ENCODE results near the gene RPL36AL.

Gene RPL36AL

DNA sequence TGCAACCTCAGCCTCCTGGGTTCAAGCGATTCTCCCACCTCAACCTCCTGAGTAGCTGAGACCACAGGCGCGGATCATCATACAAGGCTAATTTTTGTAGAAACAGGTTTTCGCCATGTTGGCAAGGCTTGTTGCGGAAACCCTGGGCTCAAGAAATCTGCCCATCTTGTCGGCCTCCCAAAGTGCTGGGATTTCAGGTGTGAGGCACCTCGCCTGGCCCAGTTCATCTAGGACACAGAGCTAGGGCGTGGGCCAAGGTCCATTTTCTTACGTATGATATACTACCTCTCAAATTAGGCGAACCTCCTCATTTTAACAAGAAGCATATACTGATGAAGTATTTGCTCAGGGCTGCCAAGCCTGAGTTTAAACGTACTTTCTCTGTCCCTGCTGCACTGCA lies 36.4 kb downstream of the RPL36AL start:
- no peak for DNase-seq (ENCODE audit: low spot score)
- Histone ChIP-seq H3K9me3 (ENCODE audit: severe bottlenecking) (no peaks in the 10 kb centered on the region), H3K4me3 (ENCODE audit: severe bottlenecking) (peak overlapping the region; percentile 83), H3K27ac (ENCODE audit: poor library complexity, severe bottlenecking) (peak overlapping the region; percentile 71), H3K36me3 (ENCODE audit: low read depth) (peaks cover 57% of the 10 kb centered on the region), H3K27me3 (ENCODE audit: insufficient read depth, poor library complexity, severe bottlenecking) (no peaks in the 10 kb centered on the region), H3K4me1 (ENCODE audit: insufficient read depth, poor library complexity, severe bottlenecking) (peaks cover 25% of the 10 kb centered on the region)
- ATAC-seq (ENCODE audit: low read depth), result no peak
- TF ChIP-seq, protein P1, sequence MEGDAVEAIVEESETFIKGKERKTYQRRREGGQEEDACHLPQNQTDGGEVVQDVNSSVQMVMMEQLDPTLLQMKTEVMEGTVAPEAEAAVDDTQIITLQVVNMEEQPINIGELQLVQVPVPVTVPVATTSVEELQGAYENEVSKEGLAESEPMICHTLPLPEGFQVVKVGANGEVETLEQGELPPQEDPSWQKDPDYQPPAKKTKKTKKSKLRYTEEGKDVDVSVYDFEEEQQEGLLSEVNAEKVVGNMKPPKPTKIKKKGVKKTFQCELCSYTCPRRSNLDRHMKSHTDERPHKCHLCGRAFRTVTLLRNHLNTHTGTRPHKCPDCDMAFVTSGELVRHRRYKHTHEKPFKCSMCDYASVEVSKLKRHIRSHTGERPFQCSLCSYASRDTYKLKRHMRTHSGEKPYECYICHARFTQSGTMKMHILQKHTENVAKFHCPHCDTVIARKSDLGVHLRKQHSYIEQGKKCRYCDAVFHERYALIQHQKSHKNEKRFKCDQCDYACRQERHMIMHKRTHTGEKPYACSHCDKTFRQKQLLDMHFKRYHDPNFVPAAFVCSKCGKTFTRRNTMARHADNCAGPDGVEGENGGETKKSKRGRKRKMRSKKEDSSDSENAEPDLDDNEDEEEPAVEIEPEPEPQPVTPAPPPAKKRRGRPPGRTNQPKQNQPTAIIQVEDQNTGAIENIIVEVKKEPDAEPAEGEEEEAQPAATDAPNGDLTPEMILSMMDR (IDR thresholded peaks at IDR 0.05; ENCODE audit: poor library complexity, severe bottlenecking), result no peak

DNA sequence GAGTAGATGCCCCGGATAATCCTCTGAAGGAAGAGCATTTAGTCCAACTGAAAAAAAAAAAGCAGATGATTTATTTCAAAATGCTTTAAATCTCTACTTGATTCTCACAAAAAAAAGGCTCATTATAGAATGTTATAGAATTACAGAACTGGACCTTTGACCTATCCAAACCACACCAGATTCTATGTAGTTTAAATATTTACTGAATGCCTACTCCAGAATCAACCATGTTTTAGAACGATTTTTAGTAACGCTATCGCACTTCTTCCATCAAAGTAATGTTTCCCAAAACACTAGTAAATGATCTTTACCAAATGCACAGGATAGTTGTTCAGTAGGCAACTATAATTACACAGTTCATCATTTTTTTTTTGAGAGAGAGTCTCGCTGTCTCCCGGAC lies 36.8 kb downstream of the RPL36AL start:
- Histone ChIP-seq H3K36me3 (ENCODE audit: low read depth) (peaks cover 61% of the 10 kb centered on the region), H3K4me1 (ENCODE audit: insufficient read depth, poor library complexity, severe bottlenecking) (peaks cover 25% of the 10 kb centered on the region), H3K27ac (ENCODE audit: poor library complexity, severe bottlenecking) (peak overlapping the region; percentile 71), H3K9me3 (ENCODE audit: severe bottlenecking) (no peaks in the 10 kb centered on the region), H3K4me3 (ENCODE audit: severe bottlenecking) (no peak overlapping the region), H3K27me3 (ENCODE audit: insufficient read depth, poor library complexity, severe bottlenecking) (no peaks in the 10 kb centered on the region)
- TF ChIP-seq, protein P1 (IDR thresholded peaks at IDR 0.05; ENCODE audit: poor library complexity, severe bottlenecking), result no peak
- ATAC-seq (ENCODE audit: low read depth) (no peak), DNase-seq (ENCODE audit: low spot score) (no peak)

DNA sequence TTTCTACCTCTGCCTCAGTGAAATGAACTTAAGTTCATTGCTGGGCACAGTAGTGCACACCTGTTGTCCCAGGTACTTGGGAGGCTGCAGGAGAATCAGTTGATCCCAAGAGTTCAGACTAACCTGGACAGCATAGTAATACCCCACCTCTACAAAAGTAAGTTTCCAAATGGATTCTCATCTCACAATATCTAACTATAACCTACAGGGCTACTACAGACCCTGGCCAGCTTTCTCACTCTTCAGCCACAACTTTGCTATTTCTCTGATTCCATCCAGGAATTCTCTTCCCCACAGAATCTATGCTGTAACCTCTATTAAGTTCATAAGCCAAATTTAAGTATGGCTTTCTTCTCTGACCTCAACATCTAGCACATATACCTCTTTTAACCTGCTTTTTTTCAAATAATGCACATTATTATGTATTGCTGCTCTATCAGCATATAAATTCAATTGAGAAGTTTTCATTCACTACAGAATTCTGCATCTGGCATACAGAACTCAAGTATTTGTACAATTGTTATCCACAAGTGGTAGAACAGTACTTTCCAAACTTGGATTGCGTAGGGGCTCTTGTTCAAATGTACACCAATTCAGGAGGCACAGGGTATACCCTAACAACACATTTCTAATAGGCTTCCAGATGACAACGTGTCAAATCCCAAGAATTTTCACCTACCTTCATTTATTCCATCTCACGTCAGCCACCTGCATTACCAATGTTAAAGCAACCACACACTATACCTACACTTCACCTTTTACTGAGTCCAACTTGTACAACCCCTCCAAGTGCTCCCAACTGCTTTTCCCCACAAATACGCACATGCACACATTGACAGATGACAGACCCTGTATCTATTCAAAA lies 38.1 kb downstream of the RPL36AL start:
- no peaks in the 10 kb centered on the region for H3K9me3 ChIP-seq (ENCODE audit: severe bottlenecking)
- no peaks in the 10 kb centered on the region for H3K27me3 ChIP-seq (ENCODE audit: insufficient read depth, poor library complexity, severe bottlenecking)
- H3K36me3 ChIP-seq (ENCODE audit: low read depth), result peaks cover 70% of the 10 kb centered on the region
- peaks cover 25% of the 10 kb centered on the region for H3K4me1 ChIP-seq (ENCODE audit: insufficient read depth, poor library complexity, severe bottlenecking)
- TF ChIP-seq, protein P1 (IDR thresholded peaks at IDR 0.05; ENCODE audit: poor library complexity, severe bottlenecking), result no peak
- peak overlapping the region; percentile 12 for H3K27ac ChIP-seq (ENCODE audit: poor library complexity, severe bottlenecking)
- no peak for ATAC-seq (ENCODE audit: low read depth)
- no peak overlapping the region for H3K4me3 ChIP-seq (ENCODE audit: severe bottlenecking)
- DNase-seq (ENCODE audit: low spot score), result no peak

DNA sequence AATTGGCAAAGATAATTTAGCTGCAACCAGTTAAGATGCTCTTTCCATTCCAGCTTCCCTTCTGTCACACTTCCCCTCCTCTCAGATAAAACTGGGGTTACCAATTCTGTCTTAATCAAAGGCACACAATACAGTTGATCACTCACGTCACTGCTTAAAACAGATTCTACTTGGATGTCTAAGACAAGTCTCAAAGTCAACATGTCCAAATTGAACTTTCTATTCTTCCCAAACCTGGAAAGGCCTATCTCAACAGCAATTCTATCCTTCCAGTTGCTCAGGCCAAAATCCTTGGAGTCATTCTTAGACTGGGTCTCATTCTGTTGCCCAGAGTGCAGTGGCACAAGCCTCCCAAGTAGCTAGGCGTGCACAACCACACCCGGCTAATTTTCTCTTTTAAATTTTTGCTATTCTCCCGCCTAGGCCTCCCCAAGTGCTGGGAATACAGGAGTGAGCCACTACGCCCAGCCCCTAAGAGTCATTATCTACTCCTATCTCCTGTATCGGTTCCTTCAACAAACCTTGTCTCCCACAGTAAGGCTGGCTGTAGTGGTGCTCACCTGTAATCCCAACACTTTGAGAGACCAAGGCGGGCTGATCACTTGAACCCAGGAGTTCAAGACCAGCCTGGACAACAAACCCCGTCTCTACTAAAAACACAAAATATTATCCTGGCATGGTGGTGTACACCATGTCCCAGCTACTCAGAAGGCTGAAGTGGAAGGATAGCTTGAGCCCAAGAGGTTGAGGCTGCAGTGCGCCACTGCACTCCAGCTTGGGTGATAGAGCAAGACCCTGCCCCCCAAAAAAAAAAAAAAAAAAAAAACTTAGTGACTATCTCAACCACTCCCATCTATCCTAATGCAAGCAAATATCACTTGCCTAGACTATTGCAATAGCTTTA lies 39.0 kb downstream of the RPL36AL start:
- H3K36me3 ChIP-seq (ENCODE audit: low read depth), result peaks cover 79% of the 10 kb centered on the region
- H3K4me1 ChIP-seq (ENCODE audit: insufficient read depth, poor library complexity, severe bottlenecking), result peaks cover 22% of the 10 kb centered on the region
- no peak overlapping the region for H3K4me3 ChIP-seq (ENCODE audit: severe bottlenecking)
- ATAC-seq (ENCODE audit: low read depth) (no peak), DNase-seq (ENCODE audit: low spot score) (no peak)
- no peaks in the 10 kb centered on the region for H3K27me3 ChIP-seq (ENCODE audit: insufficient read depth, poor library complexity, severe bottlenecking)
- H3K27ac ChIP-seq (ENCODE audit: poor library complexity, severe bottlenecking), result peak overlapping the region; percentile 12
- TF ChIP-seq, protein P1 (IDR thresholded peaks at IDR 0.05; ENCODE audit: poor library complexity, severe bottlenecking), result no peak
- no peaks in the 10 kb centered on the region for H3K9me3 ChIP-seq (ENCODE audit: severe bottlenecking)
